ENCODE results near the gene TBC1D4. TPM values are rescaled to one million over a fixed set of nuclear protein-coding genes. Genes with fewer than 3 reads are reported as not detected.
A peak's percentile ranks its signal among the peaks of the same experiment; 100 is the strongest.

Gene TBC1D4
- total RNA-seq, 1 donor from 2014 or later, result 12.2 TPM

DNA sequence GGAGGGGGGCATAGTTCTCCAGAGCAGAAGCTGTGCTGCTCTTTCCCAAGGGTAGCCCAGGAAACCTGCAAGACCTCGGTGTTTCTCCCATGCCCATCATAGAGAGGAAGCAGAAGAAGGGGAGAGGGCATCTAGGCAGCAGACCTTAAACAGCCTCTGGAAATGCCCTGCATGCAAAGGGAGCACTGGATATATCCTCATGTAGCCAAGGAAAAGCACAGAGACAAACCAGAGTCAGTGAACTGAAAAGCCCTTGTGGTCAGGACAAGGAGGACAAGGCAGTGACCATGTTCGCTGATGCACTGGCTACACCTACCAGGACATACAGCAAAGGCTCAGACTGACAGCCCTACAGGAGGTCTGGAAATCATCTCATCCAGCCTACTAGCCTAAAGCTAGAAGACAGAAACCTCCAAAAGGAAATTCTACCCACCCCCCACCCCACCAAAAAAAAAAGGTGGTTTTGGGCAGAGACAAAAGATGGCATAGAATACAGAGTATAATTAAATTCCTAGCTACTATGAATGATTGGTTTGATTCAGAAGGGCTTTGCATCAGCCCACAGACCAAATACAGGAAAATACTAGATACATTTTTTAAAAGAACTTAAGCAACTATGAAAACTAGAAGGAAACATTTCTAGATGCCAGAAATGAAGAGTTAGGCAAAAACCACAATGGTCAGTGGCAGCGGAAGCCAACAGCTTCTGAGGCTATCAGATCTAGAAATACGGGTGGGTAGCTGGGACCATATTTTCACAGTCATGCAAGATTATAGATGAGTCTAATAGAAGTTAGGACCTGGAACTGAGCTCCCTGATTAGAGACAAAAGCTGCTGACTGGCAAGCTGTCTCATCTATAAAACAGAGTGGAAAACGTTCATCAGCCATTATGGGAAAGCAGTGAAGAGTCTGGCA is 4.4 kb upstream of the TBC1D4 start:
- no peak for ATAC-seq

DNA sequence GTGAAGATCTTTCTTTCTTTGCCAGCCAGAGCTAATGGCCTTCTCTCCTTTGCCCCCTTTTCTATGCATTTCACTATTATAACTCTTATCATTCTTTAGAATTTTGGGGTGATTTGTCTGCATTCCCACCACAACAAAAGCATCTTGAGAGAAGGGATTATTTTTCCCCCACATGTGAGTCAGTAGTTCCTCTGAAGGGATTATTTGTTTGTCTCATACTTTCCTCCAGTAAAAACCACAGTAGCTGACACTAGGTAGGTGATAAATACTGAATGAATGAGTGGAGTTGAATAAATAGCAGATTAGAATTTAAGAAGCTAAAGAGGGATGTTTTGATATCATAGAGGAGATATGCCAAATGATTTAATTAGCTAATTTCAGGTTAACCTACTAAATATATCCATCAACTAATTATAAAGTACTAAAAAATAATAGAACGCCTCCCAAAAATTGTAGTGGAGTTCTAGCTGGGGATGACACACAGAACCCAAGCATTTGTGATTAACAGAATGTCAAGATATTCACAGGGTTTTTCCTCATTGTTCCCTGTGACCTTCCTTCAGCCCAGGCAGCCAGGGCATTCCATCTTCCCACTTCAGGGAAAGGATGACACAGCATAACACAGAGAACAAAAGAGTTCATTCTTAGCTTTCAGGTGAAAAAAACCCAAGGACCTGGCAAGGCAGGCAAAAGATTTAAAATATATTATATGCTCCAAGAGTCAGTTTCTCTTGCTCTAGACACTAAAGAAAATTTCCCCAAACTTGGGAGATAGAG is 3.5 kb upstream of the TBC1D4 start:
- no peak for ATAC-seq

GRCh38 chr13:75482820-75483079 is 781 bp upstream of the TBC1D4 start:
- ATAC-seq, result no peak

- ATAC-seq, result peak; percentile 44
Measured at GRCh38 chr13:75481176-75482069, 546 bp downstream of the TBC1D4 start.

DNA sequence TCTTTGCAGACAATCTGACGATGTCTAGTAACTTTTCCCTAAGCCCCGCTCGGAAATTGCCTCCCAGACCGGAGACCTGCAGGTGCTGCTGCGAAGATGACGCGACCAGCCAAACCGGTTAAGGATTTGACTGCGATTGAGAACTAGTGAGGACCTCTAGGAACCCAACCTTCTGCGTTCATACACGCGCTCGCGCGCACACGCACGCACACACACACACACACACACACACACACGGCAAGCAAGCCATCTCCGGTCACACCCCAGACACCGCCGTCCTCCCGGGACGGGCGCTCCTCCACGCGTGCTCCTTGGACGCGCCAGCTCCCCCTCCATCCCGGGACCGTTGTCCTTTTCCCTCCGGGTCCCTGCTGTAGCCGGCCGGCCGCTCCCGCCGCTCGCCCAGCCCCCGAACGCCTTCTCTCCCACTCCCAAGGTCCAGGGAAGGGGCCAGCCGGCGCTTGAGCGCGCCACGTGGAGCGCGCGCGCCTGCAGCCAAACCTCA is 1.2 kb downstream of the TBC1D4 start:
- ATAC-seq, result peak; percentile 89

DNA sequence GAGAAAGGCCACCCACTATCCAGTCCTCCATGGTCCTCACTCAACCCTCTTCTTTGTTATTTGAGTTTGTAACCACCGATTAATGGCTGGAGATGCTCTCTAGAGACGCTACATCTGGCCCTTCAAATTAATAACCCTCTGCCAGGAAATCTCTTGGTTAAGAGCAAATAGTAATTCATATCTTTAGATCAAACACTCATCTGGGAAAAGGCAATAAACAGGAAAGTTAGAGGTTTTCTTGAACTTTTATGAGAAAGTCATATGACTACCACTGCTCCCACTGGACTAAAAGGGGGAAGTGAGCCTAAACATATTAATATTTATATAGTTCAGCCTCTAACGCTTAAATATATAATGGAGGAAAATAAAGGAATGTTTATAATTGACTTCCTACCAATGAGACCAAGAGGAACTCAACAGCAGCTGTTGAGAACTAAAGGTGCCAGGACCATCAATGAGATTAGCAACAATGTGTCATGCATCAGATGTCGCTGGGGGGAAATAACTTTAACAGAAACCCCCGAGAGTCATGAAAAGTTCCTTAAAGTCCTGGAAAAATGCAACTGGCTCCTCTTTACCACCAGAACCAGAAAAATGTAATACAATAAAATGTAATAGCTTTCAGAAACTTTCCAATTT is 2.7 kb downstream of the TBC1D4 start:
- ATAC-seq, result no peak

DNA sequence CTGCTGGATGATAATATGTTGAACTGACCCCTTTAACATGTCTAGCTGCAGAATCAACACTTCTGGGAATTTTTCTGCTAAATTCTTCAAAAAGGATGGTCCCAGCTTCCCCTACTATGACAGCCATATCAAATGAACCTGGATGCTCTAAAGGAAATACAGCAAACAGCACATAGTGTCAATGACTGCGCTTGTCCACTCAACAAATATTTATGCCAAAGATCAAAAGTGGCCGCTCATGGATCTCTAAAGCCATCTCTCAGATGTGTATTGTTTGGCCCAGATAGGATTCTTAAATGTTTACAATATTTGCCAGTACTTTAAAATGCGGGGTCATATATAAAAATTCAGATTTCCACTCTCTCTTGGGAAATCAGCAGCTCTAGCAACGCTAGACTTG is 3.3 kb downstream of the TBC1D4 start:
- no peak for ATAC-seq

GRCh38 chr13:75474956-75475355 is 7.0 kb downstream of the TBC1D4 start:
- ATAC-seq, result no peak

DNA sequence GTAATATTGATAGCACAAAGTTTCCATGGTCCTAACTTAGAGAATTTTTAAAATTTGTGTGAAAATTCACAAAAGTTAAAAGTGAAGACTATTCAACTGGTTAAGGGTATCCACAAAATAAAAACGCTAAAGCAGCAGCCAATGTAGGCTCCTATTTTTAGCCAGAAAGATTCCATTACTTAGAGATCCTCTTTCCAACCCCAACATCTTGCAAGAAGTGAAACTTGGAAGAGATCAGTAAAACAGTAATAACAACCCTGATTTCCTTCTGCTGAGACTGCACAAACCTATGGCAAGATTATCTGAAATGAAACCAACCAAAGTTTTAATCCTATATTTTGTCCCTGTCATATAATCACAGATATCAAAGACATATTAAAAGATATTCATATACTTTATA is 8.5 kb downstream of the TBC1D4 start:
- ATAC-seq, result no peak

DNA sequence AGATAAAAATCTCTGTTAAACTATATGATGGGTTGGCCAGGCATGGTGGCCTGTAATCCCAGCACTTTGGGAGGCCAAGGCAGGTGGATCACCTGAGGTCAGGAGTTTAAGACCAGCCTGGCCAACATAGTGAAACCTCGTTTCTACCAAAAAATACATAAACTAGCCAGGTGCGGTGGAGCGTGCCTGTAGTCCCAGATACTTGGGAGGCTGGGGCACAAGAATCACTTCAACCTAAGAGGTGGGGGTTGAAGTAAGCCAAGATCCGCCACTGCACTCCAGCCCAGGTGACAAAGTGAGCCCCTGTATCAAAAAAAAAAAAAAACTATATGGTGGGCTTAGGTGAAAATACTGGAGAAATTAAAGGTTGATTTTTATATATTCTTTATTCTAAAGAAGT is 11.3 kb downstream of the TBC1D4 start:
- ATAC-seq, result no peak

DNA sequence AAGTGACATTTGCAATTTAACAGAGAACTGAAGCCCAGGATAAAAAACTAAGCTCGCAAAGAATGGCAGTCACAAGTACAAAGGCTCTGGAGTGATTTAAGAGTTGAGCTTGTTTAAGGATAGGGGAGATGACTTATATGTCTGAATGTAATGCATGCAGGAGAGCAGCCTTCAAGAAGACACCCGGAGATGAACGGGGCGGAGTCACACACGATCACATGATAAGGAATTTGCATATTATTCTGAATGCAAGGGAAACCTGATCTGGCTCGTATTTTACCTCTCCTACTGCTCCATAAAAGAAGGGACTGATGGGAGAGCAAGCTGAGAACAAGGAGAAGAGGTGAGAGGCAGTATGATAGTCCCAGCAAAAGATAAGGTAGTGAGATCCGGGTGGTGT is 12.9 kb downstream of the TBC1D4 start:
- ATAC-seq, result peak; percentile 87

GRCh38 chr13:75468602-75469001 is 13.4 kb downstream of the TBC1D4 start:
- ATAC-seq, result peak; percentile 83

DNA sequence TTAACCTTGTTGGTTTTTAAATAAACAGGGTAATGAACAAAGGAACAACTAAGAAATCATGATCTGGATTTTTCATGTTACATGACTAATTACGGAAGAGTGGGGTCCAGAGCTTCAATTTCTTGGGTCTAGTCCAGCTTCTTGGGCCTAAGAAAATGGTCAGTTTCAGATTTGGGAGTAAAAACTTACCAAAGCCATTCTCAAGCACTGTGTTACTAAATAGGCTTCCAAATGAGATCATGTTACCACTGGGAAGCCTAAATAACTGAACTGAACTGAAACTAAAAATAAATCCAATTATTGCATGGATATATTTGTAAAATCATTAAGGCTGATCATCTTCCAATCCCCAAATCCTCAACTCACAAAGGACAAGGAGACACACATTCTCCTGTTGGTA is 13.9 kb downstream of the TBC1D4 start:
- ATAC-seq, result no peak

DNA sequence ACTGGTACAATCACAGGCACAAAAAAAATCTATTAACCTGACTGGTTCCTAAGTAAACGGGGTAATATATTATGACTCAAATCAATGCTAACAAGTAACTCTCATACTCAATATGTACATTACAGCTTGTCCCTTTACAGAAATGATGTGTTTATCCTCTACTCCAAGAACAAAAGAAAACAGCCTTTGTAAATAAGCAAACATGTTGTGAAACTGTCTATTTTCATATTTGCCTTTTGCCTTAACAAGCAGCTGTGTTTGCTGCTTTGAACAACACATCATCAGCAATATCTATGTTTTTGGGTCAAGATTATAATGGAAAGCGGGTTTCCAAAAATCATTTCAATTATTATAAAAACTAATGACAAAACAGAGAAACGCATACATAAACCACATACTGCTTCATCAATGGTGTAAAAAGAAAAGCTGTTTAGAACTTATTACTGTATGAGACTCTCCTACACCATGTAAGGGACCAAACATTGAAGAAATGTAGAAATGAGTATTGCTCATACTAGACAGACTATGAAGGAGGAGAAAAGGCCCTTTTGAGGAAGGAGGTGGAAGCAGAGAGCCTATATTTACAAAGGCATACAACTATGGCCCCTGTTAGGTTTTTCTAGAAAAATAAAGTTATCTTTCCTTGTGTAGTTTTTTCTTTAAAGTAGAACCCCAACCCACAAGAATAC is 14.8 kb downstream of the TBC1D4 start:
- ATAC-seq, result no peak

DNA sequence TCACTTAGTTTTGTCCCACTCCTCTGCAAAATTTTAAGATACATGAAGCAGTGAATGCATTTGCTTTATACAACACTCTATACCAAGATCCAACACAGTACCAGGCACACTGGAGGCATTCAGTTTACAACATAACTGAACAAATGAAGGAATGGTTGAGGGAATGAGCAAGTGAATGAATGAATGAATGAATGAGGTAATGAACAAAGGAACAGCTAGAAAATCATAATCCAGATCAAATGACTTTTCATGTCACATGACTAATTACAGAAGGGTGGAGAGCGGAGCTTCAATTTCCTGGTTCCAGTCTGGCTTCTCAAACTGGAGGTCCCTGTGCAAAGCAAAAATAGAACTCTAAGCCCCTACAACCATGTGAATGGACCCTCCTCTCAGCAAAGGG is 16.7 kb downstream of the TBC1D4 start:
- no peak for ATAC-seq

GRCh38 chr13:75461314-75461713 is 20.7 kb downstream of the TBC1D4 start:
- ATAC-seq, result no peak

GRCh38 chr13:75460644-75461043 is 21.3 kb downstream of the TBC1D4 start:
- ATAC-seq, result no peak

DNA sequence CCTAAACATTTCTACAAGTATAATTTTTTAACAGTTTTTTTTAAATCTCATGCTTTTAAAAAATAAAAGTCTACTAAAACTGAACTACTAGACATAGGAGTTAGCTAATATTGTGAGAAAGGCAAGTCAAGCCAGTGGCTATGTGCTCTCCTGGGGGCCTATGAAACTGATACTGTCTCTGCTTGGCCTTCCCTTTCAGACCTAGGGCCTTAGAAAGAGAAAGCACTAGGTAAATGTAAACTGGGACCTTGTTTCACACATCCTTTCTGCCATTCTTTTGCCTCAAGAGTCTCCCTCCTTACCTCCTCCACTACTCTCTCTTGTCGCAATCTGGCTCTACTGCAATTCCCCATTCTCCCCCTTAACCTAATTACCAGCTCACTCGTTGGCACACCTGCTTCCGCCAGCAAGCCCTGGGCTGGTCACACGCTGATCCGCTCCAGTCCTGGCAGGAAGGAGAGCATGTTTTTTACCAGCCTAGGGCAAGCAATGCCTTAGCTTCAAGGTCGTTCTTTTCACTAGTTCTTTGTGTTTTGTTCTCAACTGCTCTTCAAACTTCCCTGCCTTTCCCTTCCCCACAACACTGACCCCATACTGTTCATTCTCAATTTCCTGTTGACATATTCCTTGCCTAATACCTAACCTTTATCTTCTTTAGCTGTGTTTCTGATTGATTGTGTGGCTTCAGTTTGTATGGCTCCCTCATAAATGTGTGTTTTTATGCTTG is 23.1 kb downstream of the TBC1D4 start:
- peak; percentile 85 for ATAC-seq

DNA sequence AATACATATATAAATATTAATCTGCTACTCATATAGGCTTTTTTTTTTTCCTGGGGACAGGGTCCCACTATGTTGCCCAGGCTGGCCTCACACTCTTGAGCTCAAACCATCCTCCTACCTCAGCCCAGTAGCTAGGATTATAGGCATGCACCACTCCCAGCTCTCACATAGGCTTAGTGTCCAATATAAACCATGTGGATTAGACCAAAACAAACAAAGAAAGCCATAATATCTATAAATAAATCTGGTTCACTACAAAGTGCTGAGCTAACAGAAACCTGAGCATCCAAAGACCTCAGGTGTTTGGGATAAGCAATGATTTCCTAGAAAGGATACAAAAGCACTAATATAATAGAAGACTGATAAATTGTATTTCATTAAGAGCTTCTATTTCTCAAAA is 26.0 kb downstream of the TBC1D4 start:
- peak; percentile 45 for ATAC-seq

DNA sequence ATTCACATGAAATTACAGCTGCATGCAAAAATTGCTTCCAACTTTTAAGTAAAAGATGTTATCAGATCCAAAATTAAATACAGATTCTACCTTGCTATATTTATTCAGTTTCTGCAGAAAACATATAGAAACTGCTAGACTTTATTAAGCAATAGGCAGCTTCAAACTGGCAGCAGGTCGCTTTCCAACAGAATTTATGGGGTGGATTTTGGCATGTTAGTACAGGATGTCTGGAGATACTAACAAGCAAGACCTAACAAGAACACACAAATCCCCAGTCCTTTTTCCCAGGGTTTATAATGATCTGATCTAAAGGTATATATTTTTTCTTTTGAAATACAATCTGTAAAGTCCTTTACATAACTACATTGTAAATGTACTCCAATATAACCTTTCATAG is 27.5 kb downstream of the TBC1D4 start:
- peak; percentile 66 for ATAC-seq

GRCh38 chr13:75452564-75452963 is 29.4 kb downstream of the TBC1D4 start:
- no peak for ATAC-seq

Measured in esophagus mucosa (tissue), 1 donor.